HG02759 (cell line): ENCODE data around the gene VKORC1L1.
A peak's percentile ranks its signal among the peaks of the same experiment; 100 is the strongest.
"Not testable (repeated sequence)": the region's sequence is repeated elsewhere in the genome, so short reads cannot be mapped to it uniquely, and the experiment has no call there.

ENCODE experiments used
- ATAC-seq: cut with Tn5 transposase; IDR thresholded peaks from one replicate; pipeline ENCODE4 v1.9.1; 2021; ENCODE audit warnings: mild to moderate bottlenecking, moderate library complexity; ENCODE audit not compliant: unreplicated experiment

Gene VKORC1L1

DNA sequence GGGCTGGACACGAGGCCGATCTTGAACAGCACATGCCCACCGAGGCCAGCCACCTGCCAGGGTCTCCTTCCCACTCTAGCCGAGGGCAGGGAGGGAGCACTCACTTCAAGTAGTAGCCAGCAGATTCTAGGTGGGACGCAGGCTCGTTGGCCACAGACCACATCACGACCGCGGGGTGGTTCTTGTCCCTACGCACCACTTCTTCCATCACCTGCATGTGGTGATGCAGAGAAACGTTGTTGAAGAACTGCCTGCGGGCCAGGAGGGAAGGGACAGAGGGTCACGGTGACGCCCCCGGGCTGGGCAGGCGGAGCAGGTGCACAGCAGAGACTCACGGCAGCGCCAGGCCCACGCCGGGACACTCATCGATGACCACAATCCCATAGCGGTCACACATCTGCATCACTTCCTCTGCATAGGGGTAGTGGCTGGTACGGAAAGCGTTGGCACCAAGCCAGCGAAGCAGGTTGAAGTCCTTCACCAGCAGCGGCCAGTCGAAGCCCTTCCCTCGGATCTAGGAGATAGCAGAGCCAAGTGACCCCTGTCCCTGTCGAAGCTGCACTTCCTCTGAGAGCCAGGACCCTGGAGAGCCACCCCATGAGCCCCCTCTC is 101.4 kb downstream of the VKORC1L1 start:
- ATAC-seq, result no peak

DNA sequence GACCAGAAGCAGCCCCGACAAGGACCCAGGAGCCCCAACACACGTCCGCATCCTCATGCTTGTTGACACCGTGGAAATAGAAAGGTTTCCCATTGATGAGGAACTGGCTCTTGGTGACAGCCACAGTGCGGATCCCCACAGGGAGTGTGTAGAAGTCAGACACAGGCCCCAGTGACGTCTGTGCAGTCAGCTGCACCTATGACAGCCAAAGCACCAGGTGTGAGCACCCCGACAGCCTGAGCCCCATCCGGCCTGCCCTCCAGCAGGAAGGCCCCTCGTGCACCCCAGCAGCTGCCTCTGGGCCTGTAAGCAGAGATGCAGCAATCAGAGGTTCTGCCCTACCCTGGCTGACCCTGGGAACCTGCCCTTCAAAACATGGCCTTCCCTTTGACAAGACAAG is 102.0 kb downstream of the VKORC1L1 start:
- ATAC-seq, result no peak

DNA sequence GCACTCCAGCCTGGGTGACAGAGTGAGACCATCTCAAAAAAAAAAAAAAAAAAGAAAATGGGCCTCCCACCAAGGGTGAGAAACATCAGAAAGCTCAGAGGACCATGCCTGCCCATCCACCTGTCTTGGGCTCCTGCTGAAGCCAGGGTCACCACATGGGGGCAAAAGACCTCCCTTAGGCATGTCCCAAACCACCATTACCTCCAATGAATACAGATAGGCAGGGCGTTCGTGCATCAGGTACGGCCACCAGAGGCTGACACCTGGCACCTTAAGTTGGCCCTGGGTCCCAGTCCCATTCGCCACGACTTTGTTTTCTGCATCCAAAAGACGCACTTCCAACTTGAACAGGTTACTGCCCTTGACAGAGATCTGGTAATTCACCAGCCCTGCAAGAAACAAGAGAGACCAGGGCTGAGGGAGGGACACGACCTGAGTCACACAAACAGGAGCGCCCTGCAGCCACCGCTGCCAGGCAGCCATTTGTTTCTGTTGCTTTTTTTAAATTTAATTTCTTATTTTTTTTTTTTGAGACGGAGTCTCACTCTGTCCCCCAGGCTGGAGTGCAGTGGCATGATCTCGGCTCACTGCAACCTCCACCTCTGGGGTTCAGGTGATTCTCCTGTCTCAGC is 103.1 kb downstream of the VKORC1L1 start:
- no peak for ATAC-seq

DNA sequence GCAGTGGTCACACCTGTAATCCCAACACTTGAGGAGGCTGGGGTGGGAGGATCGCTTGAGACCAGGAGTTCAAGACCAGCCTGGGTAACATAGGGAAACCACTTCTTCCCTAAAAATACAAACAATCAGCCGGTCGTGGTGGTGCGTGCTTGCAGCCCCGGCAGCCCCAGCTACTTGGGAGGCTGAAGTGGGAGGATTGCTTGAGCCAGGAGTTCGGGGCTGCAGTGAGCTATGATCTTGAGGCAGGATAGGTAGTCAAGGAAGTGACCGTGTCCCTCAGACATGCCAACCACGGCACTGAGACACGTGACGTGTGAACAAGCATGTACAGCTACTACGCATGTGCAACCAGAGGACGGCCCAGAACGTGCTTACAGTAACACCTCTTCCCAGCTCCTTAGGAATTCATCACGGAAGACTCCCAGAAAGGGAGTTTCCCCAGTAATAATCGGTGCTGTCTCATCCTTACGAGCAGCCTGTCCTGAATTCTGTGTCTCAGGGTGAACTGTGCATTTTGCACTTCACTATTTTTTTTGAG is 103.9 kb downstream of the VKORC1L1 start:
- no peak for ATAC-seq

DNA sequence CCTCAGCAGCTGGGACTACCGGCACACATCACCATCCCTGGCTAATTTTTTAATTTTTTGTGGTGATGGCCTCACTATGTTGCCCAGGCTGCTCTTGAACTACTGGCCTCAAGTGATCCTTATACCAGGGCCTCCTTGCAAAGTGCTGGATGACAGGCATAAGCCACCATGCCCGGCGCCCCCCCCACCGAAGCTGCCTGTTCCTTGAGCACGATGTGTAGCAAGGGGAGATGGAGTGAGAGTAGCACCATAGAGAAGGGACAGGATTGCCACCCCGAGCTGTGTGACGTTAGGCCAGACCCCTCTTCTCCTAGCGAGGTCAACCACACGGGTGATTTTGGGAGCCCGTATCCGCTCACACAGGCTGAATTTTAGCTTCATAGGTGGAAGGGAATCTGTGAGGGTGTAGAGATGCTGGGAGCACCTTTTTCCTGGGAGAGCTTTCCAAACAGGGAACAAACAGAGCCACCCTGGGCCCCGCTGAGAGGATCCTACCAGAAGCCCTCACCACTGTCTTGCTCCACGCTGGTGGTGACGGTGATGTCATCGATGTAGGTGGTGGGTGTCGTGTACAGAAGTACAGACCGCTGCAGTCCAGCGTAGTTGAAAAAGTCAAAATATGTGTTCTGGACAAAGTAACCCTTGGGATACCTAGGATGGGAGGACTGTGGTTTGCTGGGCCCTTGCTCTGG is 106.2 kb downstream of the VKORC1L1 start:
- ATAC-seq, result no peak

DNA sequence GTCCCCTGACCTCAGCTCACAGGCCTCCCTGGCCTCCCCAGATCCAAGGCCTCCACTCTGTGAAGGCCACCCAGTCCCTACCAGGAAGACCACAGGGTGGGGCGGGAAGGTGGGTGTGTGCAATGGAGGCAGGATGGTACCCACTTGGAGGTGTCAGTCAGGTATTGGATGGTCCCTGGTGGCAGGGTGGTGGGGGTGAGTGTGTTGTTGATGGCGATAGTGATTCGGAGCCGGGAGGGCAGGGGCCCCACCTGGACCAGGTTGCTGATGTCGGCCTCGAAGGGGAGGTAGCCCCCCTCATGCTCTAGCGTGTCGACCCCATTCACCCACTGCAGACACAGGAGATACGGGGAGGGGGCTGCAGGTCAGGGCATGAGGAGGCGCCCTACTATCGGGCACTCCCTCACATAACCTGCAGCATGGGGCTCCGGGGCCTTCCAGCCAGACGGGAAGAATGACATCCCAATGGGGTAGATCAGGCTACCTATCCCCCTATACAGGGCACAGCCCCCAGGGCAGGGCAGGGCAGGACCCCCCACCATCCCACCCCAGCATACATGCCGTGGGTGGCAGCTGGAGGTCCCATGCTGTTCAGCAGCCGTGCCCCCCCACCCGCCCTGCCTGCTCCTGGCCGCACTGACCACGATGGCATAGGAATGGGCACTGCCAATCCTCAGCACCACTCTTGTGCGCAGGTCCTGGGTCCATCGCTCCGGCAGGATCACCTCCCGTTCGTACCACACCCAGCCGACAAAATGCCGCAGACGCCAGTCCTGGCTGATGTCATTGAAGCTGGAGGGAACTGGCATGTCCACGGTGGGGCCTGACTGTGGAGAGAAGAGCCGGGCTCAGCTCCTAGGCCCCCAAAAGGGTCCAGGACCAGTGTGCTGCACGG is 107.0 kb downstream of the VKORC1L1 start:
- ATAC-seq, result no peak

DNA sequence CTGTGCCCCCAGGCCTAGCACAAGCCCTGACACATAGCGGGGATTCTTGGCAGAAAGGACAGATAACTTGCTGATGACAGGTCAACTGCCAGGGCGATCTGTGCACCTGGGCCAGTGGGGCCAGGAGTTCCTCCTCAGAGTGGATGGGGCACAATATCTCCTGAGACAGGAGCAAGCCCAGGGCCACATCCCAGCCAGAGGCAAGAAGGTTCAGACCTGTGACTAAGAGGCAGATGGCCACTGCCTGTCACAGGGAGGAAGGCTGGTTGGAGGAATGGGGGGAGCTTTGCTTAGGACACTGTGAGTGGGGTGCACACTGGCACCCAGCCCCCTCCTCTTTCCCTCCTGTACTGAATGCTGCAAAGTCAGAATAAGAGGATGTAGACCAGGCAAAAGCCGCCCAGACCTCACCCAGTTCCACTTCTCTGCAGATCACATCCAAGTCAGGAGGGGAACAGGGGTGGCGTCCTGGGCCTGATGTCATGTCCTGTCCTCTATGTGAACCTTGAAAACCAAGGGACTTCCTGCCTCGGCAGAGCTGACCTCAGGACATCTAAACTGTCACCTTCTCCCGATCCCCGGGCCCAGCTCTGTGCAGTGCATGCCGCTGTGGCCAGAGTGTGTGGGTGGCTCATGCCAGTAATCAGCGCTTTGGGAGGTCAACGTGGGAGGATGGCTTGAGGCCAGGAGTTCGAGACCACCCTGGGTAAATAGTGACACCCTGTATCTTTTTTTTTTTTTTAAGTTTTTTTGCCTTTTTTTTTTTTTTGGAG is 107.8 kb downstream of the VKORC1L1 start:
- peak; percentile 72 for ATAC-seq

DNA sequence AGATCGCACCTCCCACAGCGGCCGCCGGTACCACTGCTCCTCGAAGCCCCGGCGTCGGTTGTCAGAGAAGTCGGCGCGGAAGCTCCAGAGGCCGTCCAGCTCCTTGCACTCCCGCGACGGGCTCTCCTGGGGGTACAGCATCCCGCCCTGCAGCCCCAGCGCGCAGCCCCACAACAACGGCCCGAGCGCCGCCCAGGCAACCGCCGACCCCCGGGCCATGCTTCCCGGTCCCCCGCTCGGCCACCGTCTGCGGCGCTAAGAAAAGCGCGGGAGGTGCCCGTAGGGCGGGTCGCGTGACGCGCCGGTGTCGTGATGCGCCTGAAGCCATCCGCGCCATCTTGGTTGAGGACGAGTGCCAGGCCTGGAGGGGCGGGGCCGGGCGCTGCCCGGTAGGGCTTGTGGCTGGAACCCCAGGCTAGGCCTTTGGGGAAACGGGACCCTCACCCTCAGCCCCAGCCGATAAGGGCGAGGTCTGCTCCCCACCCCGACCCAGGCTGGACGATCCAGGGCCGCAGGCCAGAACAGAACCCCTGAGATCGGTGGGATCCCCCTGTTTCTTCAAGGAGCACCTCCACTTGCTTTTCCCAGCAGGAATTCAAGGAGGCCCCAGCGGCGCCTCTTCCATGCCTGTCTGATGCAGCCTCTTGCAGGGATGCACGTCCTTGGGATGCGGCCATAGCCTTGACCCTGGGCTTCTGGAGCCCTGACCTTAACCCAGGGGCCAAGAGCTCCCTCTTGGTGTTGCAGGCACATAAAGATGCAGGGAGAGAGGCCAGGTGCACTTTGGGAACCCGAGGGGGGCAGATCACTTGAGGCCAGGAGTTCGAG is 109.3 kb downstream of the VKORC1L1 start, which contains the start of gene GUSB:
TSS of gene GUSB (minus strand) at position 249 of the 828 bp plus-strand sequence. CDS start at position 219, 30 bp downstream.
- ATAC-seq, result peak; percentile 85

DNA sequence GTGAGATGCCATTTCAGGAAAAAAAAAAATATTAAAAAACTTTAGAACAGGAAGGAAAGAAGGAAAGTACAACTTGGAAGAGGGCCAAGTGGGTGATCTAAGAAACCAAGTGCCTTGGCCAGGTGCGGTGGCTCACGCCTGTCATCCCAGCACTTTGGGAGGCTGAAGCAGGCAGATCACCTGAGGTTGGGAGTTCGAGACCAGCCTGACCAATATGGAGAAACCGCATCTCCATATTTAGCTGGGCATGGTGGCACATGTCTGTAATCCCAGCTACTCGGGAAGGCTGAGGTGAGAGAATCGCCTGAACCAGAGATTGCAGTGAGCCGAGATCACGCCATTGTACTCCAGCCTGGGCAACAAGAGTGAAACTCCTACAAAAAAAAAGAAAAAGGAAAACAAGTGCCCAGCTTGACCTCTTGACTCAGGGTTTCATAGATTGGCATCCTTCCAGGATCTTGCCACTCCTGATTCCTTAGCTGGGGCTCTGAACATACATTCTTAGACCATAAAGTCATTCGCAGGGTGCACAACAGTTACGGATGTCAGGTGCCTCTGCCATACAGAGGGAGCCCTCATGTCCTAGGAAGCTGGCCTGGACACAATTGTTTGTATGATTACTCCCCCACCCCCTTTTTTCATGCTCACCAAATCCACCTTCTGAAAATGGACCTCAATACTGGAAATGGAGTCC is 111.2 kb downstream of the VKORC1L1 start:
- ATAC-seq, result no peak

DNA sequence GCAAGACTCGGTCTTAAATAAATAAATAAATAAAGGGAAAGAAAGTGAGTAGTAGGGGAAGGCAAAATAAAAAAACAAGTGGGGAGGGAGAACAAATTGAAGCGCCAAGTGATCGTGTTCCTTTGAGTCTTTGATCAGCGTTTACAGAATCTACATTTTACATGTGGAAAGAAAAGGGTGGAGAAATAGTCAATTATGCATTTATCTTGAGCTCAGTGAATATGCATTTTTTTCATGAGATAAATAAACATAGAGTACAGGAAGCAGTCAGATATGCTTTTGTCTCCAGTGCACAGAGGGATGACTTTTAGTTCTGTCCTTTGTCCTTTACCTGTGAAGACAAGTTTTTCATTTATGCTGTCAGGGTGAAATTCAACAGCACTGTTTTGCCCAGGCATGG is 115.2 kb downstream of the VKORC1L1 start:
- no peak for ATAC-seq

DNA sequence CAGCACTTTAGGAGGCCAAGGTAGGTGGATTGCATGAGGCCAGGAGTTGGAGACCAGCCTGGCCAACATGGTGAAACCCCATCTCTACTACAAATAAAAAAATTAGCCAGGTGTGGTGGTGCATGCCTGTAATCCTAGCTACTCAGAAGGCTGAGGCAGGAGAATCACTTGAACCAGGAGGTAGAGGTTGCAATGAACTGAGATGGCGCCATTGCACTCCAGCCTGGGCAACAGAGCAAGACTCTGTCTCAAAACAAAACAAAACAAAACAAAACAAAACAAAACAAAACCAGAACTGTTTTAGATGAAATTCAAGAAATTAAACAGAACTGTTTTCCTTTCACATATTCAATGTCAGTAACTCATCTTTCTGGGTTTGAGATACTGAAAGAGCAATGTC is 115.6 kb downstream of the VKORC1L1 start:
- ATAC-seq, result not testable (repeated sequence)

DNA sequence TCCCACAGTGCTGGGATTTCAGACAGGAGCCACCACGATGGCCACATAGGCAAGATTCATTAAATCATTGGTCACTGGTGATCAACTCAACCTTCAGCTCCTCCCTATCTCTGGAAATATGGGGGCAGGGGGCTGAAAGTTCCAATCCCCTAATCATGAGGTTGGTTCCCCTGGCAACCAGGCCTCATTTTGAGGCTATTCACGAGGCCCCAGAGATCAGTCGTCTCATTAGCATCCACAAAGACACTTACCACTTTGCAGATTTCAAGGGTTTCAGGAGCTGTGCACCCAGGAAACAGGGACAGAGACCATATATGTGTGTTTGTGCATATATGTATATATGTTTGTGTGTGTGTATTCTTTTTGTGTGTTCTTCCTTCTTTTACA is 116.8 kb downstream of the VKORC1L1 start:
- ATAC-seq, result no peak

DNA sequence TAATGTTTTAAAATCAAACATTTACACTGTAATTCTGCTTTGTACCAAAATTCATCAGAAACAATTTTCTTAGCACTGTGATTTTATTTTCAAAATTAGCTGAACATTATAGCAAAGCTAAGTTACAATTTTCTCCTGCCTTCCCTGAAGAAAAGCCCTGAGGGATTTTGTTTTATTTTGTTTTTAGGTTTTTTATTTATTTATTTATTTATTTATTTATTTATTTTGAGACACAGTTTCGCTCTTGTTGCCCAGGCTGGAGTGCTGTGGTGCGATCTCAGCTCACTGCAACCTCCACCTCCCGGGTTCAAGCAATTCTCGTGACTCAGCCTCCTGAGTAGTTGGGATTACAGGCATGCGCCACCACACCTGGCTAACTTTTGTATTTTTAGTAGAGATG is 119.0 kb downstream of the VKORC1L1 start:
- ATAC-seq, result not testable (repeated sequence)

DNA sequence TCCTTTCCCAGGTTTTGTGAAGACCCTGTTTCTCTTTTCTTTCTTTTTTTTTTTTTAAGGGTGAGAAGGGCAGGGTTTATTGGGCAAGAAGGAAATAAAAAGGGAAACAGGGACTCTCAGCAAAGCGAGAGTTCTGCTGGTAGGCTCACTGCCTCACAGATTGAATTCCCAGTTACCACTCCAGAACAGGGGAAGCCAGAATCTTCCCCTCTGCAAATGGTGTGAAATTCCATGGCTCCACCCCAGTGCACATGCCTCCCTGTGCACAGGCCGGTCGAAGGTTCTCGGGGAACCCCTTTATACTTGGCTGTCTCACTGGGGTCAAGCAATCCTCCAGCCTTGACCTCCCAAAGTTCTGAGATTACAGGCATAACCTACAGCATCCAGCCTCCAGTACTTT is 119.7 kb downstream of the VKORC1L1 start:
- ATAC-seq, result no peak

DNA sequence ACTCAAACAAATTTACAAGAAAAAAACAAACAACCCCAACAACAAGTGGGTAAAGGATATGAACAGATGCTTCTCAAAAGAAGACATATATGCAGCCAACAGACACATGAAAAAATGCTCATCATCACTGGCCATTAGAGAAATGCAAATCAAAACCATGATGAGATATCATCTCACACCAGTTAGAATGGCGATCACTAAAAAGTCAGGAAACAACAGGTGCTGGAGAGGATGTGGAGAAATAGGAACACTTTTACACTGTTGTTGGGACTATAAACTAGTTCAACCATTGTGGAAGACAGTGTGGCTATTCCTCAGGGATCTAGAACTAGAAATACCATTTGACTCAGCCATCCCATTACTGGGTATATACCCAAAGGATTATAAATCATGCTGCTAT is 122.1 kb downstream of the VKORC1L1 start:
- not testable (repeated sequence) for ATAC-seq

DNA sequence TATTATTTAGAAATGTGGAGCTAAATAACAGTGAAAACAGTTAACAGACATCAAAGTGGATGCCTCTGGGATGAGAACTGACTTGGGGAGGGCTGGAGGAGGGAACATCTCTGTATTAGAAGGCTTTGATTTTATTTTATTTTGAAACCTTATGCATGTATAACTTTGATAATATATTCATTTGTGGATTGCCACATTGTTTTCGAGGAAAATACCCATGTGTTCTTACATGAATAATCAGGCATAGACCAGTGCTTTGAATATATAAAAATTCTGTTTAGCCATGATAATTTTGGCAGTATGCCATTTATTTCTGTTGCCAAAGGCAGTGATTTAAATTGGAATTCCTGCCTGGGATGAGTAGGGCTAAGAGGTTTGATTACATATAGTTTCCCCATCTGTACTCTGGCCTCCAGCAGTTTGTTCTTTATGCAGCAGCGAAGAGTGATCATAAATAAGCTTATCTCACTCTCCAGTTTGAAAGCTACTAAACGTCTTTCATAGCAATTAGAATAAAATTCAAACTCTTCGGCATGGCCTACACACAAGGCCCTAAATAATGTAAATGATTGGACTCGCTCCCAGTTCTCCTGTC is 128.0 kb downstream of the VKORC1L1 start:
- ATAC-seq, result not testable (repeated sequence)

DNA sequence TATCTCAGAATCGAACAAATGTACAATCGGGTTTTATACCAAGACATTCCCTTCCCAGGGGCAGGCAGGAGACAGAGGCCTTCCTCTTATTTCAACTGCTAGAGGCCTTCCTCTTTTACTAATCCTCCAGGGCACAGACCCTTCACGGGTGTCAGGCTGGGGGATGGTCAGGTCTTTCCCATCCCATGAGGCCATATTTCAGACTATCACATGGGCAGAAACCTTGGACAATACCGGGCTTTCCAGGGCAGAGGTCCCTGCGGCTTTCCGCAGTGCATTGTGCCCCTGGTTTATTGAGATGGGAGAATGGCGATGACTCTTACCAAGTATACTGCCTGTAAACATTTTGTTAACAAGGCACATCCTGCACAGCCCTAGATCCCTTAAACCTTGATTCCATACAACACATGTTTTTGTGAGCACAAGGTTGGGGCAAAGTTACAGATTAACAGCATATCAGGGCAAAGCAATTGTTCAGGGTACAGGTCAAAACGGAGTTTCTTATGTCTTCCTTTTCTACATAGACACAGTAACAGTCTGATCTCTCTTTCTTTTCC is 132.3 kb downstream of the VKORC1L1 start:
- ATAC-seq, result not testable (repeated sequence)

DNA sequence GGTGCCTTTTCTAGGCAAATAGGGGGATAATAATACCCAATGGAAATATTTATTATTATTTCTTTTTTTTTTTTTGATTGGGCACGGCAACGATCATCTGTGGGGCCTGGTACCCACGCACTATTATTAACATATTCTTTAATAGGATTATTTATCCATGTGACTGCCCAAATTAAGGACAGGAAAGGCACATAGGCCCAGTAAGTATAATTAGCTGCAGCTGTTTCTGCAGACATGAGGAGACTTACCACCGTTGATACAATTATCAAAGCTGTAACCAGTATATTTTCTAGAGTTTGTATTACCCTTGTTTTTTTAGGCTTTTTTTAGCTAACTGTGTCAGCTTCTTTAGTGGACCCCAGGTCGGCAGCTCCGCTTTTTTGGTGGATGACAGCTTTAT is 134.4 kb downstream of the VKORC1L1 start:
- ATAC-seq, result no peak
